Glutamatergic neuron (in vitro differentiated cells): ENCODE measurements around the gene EIPR1. TPM values are rescaled to one million over a fixed set of nuclear protein-coding genes. Genes with fewer than 3 reads are reported as not detected.

Experiments used
- DNase-seq: peaks from one replicate; pipeline ENCODE4 v3.0.0; 2022
- H3K27ac Mint-ChIP-seq: one replicate; pipeline ENCODE4 v1.8.0; 2020; ENCODE audit warnings: mild to moderate bottlenecking, mixed read lengths, inconsistent platforms; ENCODE audit not compliant: unreplicated experiment
- H3K27me3 Mint-ChIP-seq: one replicate; pipeline ENCODE4 v1.8.0; 2020; ENCODE audit warnings: mild to moderate bottlenecking, moderate library complexity, mixed read lengths, inconsistent platforms; ENCODE audit not compliant: unreplicated experiment
- H3K36me3 Mint-ChIP-seq: one replicate; pipeline ENCODE4 v1.8.0; 2020; ENCODE audit warnings: mild to moderate bottlenecking, mixed read lengths, inconsistent platforms; ENCODE audit not compliant: unreplicated experiment
- H3K4me1 Mint-ChIP-seq: one replicate; pipeline ENCODE4 v1.8.0; 2020; ENCODE audit warnings: mild to moderate bottlenecking, low read depth, mixed read lengths, inconsistent platforms; ENCODE audit not compliant: unreplicated experiment
- H3K4me3 Mint-ChIP-seq: one replicate; pipeline ENCODE4 v1.8.0; 2020; ENCODE audit warnings: mild to moderate bottlenecking, mixed read lengths, inconsistent platforms; ENCODE audit not compliant: unreplicated experiment
- H3K9me3 Mint-ChIP-seq: one replicate; pipeline ENCODE4 v1.8.0; 2020; ENCODE audit warnings: mild to moderate bottlenecking, moderate library complexity, mixed read lengths, inconsistent platforms; ENCODE audit not compliant: unreplicated experiment
- total RNA-seq: library from RNA; stranded (reverse); fragmentation: NEBNext Ultra II Directional; extraction: Animal tissue kit (Norgen Biotek cat#: 25700); gene quantifications from one replicate; pipeline ENCODE4 v1.2.1, GENCODE V29; 2021; ENCODE audit not compliant: unreplicated experiment
- TF ChIP-seq, protein P1 (sequence below): fragments of 200-600 bp; sonication (generic); IDR thresholded peaks from one replicate; pipeline ENCODE4 v1.5.0; 2021; ENCODE audit not compliant: partially characterized antibody, unreplicated experiment

The EIPR1 gene
- total RNA-seq, 1 donor from 2014 or later: 43.8 TPM

DNA sequence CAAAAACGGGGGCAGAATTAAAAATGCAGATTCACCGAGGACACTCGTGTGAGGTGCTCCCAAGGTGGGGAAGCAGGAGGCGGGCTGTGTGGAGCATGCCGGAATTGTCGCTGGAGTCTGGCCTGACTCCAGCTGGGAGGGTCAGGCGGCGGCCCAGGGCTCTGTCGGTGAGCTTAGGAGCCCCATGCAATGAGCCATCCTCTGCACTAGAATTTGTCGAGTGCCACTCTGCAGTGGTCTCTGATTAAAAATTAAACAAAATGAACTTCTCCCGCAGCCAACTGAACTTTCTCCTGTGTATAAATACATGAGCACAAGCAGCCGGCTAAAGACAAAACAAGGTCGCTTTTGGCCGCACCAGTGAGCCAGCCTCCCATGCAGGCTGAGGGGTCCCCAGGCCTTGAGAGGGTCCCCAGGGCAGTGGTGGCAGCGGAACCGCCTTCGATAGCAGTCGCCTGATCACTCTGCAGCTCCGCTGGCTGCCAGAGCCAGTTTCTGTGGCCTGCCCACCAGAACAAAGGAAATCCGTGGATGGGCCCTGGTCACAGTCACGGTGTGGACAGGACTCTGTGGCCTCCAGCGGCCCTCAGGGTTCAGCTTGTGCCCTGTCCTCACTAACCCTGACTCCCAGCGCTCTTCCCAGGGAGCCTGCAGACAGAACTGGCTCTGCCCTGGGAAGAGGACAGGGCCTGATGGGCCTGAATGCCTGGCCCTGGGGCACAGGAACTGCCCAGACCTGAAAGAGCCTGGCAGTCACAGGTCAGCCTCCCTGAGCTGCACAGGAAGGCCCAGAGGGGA is 201.3 kb downstream of the EIPR1 start:
- TF ChIP-seq, protein P1, sequence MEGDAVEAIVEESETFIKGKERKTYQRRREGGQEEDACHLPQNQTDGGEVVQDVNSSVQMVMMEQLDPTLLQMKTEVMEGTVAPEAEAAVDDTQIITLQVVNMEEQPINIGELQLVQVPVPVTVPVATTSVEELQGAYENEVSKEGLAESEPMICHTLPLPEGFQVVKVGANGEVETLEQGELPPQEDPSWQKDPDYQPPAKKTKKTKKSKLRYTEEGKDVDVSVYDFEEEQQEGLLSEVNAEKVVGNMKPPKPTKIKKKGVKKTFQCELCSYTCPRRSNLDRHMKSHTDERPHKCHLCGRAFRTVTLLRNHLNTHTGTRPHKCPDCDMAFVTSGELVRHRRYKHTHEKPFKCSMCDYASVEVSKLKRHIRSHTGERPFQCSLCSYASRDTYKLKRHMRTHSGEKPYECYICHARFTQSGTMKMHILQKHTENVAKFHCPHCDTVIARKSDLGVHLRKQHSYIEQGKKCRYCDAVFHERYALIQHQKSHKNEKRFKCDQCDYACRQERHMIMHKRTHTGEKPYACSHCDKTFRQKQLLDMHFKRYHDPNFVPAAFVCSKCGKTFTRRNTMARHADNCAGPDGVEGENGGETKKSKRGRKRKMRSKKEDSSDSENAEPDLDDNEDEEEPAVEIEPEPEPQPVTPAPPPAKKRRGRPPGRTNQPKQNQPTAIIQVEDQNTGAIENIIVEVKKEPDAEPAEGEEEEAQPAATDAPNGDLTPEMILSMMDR: no peak
- Mint-ChIP-seq H3K36me3 (peaks cover 11% of the 10 kb centered on the region), H3K27ac (peak overlapping the region; percentile 52)

DNA sequence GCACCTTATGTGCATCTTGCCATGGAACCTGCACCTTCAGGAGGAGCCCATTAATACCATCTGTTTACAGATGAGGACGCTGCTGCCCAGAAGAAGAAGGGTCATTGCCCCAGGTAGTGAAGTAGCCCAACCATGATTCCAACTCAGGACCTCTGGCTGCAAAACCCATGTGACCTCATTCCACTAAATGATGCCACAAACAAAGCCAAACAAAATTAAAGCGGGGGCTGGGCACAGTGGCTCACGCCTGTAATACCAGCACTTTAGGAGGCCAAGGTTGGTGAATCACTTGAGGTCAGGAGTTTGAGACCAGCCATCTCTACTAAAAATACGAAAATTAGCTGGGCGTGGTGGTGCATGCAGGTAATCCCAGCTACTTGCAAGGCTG is 202.1 kb downstream of the EIPR1 start:
- H3K27ac Mint-ChIP-seq: no peak overlapping the region
- H3K9me3 Mint-ChIP-seq: peaks cover 6% of the 10 kb centered on the region
- peaks cover 5% of the 10 kb centered on the region for H3K36me3 Mint-ChIP-seq
- peaks cover 13% of the 10 kb centered on the region for H3K27me3 Mint-ChIP-seq
- no peak for DNase-seq
- no peak overlapping the region for H3K4me3 Mint-ChIP-seq
- TF ChIP-seq, protein P1: no peak
- H3K4me1 Mint-ChIP-seq: peaks cover 9% of the 10 kb centered on the region

More for the DNA sequence above, 201.3 kb downstream of the EIPR1 start:
- DNase-seq: no peak
- peaks cover 9% of the 10 kb centered on the region for H3K4me1 Mint-ChIP-seq
- peaks cover 12% of the 10 kb centered on the region for H3K27me3 Mint-ChIP-seq
- peaks cover 12% of the 10 kb centered on the region for H3K9me3 Mint-ChIP-seq
- H3K4me3 Mint-ChIP-seq: no peak overlapping the region

DNA sequence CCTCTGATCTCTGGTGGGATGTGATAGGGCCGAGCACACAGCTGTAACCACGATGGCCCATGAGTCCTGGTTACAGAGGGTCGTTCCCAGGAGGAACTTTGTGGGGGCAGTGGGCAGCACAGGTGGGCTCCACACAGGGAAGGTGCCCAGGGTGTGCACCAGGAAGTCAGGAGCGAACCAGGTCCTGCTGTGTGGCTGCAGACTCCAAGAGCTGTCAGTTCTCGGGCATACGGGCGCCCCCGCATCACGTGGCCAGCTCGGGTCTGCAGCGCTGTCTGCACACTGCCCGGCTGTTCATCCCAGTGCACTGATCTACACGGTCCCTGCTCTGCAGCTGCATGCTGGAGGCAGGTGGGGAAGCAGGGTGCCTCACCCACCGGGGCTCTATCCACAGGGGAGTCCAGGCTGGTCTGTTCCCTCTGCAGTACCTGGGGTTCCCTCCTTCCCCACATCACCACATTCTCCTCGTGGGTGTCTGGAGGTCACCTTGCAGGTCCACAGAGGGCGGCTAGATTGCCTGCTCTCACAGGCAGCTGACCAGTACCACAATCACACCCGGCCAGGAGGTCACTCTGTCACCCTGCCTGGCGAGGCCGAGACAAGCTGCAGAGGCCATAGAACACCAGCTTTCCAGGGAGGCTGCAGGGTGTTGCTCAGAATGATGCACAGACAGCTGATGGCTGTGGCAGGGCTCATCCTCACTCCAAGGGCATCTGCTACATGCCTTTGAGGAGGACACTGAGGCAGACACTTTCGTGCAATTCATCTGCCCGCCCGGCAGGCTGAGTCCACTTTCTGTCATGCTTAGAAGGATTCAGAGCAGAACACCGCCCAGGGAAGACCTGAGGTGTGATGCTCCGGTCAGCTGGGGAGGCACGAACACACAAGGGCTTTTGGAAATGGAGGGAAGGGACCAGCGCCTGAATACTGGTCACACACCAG is 202.7 kb downstream of the EIPR1 start:
- TF ChIP-seq, protein P1: no peak
- H3K4me1 Mint-ChIP-seq: peaks cover 9% of the 10 kb centered on the region
- H3K27me3 Mint-ChIP-seq: peaks cover 10% of the 10 kb centered on the region
- H3K27ac Mint-ChIP-seq: no peak overlapping the region
- no peak for DNase-seq
- peaks cover 3% of the 10 kb centered on the region for H3K9me3 Mint-ChIP-seq
- H3K4me3 Mint-ChIP-seq: no peak overlapping the region
- H3K36me3 Mint-ChIP-seq: no peaks in the 10 kb centered on the region

DNA sequence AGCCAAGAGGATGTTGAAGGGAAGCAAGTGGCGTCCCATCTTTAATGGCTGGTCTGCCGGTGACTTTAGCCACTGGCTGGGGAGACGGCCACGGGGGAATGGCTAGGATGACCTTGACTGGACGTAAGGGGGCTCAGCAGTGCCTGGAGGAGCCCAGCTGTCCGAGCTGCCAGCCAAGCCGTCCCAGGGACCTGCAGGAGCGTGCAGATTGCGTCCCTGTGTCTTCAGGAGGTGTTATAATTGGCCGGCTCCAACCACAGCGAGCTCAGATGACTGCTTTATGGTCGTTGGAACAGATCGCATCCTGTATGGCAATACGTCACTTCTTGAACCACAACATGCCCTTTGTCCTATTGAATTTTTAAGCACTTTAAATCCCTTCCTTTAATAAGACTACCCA is 204.6 kb downstream of the EIPR1 start:
- no peaks in the 10 kb centered on the region for H3K36me3 Mint-ChIP-seq
- DNase-seq: no peak
- H3K27me3 Mint-ChIP-seq: peaks cover 12% of the 10 kb centered on the region
- TF ChIP-seq, protein P1: no peak
- no peak overlapping the region for H3K27ac Mint-ChIP-seq
- peaks cover 19% of the 10 kb centered on the region for H3K4me1 Mint-ChIP-seq
- peaks cover 3% of the 10 kb centered on the region for H3K9me3 Mint-ChIP-seq
- no peak overlapping the region for H3K4me3 Mint-ChIP-seq
